DOHH2 (cell line): Measurements from ENCODE around the gene OSR1.

ENCODE experiments used
- H3F3A ChIP-seq: fragments of 200-600 bp; sonication (generic), shearing (Covaris generic); 2 replicates; pipeline ENCODE4 v1.6.0; 2016; ENCODE audit warnings: antibody characterized with exemption, mild to moderate bottlenecking; ENCODE audit not compliant: control insufficient read depth, insufficient read depth
- H3K27ac ChIP-seq: fragments of 200-600 bp; sonication (generic); 2 replicates; pipeline ENCODE4 v1.5.1; 2014; ENCODE audit warnings: low read depth, mild to moderate bottlenecking, low read length, moderate library complexity
- H3K27me3 ChIP-seq: fragments of 200-600 bp; sonication (generic); 2 replicates; pipeline ENCODE4 v1.6.1; 2014; ENCODE audit warnings: mild to moderate bottlenecking, low read length, mixed read lengths; ENCODE audit not compliant: control insufficient read depth
- H3K36me3 ChIP-seq: fragments of 200-600 bp; sonication (generic); 2 replicates; pipeline ENCODE4 v1.6.1; 2014; ENCODE audit warnings: mild to moderate bottlenecking, low read length, moderate library complexity, mixed read lengths; ENCODE audit not compliant: control insufficient read depth
- H3K4me1 ChIP-seq: fragments of 200-600 bp; sonication (generic); 2 replicates; pipeline ENCODE4 v1.6.1; 2014; ENCODE audit warnings: mild to moderate bottlenecking, low read length, mixed read lengths; ENCODE audit not compliant: control insufficient read depth
- H3K4me2 ChIP-seq: fragments of 200-600 bp; sonication (generic); 2 replicates; pipeline ENCODE4 v1.6.0; 2014; ENCODE audit warnings: mild to moderate bottlenecking, low read length, moderate library complexity
- H3K4me3 ChIP-seq: fragments of 200-600 bp; sonication (generic); 2 replicates; pipeline ENCODE4 v1.5.1; 2014; ENCODE audit warnings: mild to moderate bottlenecking, low read length, mixed read lengths
- H3K79me2 ChIP-seq: fragments of 200-600 bp; sonication (generic); 2 replicates; pipeline ENCODE4 v1.6.1; 2014; ENCODE audit warnings: mild to moderate bottlenecking, low read length, mixed read lengths; ENCODE audit not compliant: control insufficient read depth
- H3K9me2 ChIP-seq: fragments of 200-600 bp; sonication (generic); replicated peaks from 2 replicates; pipeline ENCODE4 v1.6.1; 2014; ENCODE audit warnings: mild to moderate bottlenecking, low read length, mixed read lengths; ENCODE audit not compliant: control insufficient read depth
- H3K9me3 ChIP-seq: fragments of 200-600 bp; sonication (generic); 2 replicates; pipeline ENCODE4 v1.6.1; 2014; ENCODE audit warnings: antibody characterized with exemption, low read length, mixed read lengths; ENCODE audit not compliant: control insufficient read depth, insufficient read depth
- H4K20me1 ChIP-seq: fragments of 200-600 bp; sonication (generic); 2 replicates; pipeline ENCODE4 v1.6.0; 2014; ENCODE audit warnings: low read depth, mild to moderate bottlenecking, antibody characterized with exemption, low read length, moderate library complexity; ENCODE audit not compliant: control insufficient read depth, insufficient read depth
- CTCF ChIP-seq: fragments of 200-600 bp; sonication (generic); IDR thresholded peaks from one replicate; pipeline ENCODE4 v1.5.1; 2014; ENCODE audit warnings: antibody characterized with exemption, mild to moderate bottlenecking, low read depth, low read length; ENCODE audit not compliant: poor library complexity, severe bottlenecking
- EZH2phosphoT487 ChIP-seq: fragments of 200-600 bp; sonication (generic); IDR thresholded peaks from 2 replicates; pipeline ENCODE4 v1.6.1; 2017; ENCODE audit warnings: borderline replicate concordance, mild to moderate bottlenecking, antibody characterized with exemption, low read length, moderate library complexity, mixed read lengths

Gene OSR1

GRCh38 chr2:19337202-19337601, 21.2 kb downstream of the OSR1 start:
- no peaks in the 10 kb centered on the region for H3K36me3 ChIP-seq
- no peak overlapping the region for H3K4me2 ChIP-seq
- no peak overlapping the region for H3K4me3 ChIP-seq
- TF ChIP-seq CTCF (no peak), EZH2phosphoT487 (no peak)
- no peaks in the 10 kb centered on the region for H3K9me3 ChIP-seq
- no peaks in the 10 kb centered on the region for H3K79me2 ChIP-seq
- H3K4me1 ChIP-seq = no peaks in the 10 kb centered on the region
- H4K20me1 ChIP-seq = no peaks in the 10 kb centered on the region
- H3K27ac ChIP-seq = no peak overlapping the region
- no peaks in the 10 kb centered on the region for H3K9me2 ChIP-seq
- H3K27me3 ChIP-seq = no peaks in the 10 kb centered on the region
- H3F3A ChIP-seq = no peaks in the 10 kb centered on the region

GRCh38 chr2:19336781-19337180, 21.6 kb downstream of the OSR1 start:
- Histone ChIP-seq H3K9me3 (no peaks in the 10 kb centered on the region), H3K4me2 (no peak overlapping the region), H3K27ac (no peak overlapping the region), H3K9me2 (no peaks in the 10 kb centered on the region), H4K20me1 (no peaks in the 10 kb centered on the region), H3K4me1 (no peaks in the 10 kb centered on the region), H3K79me2 (no peaks in the 10 kb centered on the region), H3F3A (no peaks in the 10 kb centered on the region), H3K27me3 (no peaks in the 10 kb centered on the region), H3K36me3 (no peaks in the 10 kb centered on the region), H3K4me3 (no peak overlapping the region)
- no peak for TF ChIP-seq EZH2phosphoT487

GRCh38 chr2:19332503-19332902, 25.9 kb downstream of the OSR1 start:
- Histone ChIP-seq H3F3A (no peaks in the 10 kb centered on the region), H3K9me3 (no peaks in the 10 kb centered on the region), H3K4me2 (no peak overlapping the region), H3K27ac (no peak overlapping the region), H3K79me2 (no peaks in the 10 kb centered on the region), H3K36me3 (no peaks in the 10 kb centered on the region), H3K4me3 (no peak overlapping the region), H3K9me2 (no peaks in the 10 kb centered on the region), H4K20me1 (no peaks in the 10 kb centered on the region), H3K27me3 (no peaks in the 10 kb centered on the region), H3K4me1 (no peaks in the 10 kb centered on the region)
- TF ChIP-seq CTCF (no peak), EZH2phosphoT487 (no peak)

GRCh38 chr2:19331450-19331849, 27.0 kb downstream of the OSR1 start:
- no peaks in the 10 kb centered on the region for H3K9me3 ChIP-seq
- no peaks in the 10 kb centered on the region; the same call in 1 of the 2 replicates for H3K27me3 ChIP-seq
- no peak overlapping the region for H3K4me2 ChIP-seq
- no peaks in the 10 kb centered on the region for H3K9me2 ChIP-seq
- no peaks in the 10 kb centered on the region for H3F3A ChIP-seq
- no peaks in the 10 kb centered on the region for H4K20me1 ChIP-seq
- no peak overlapping the region for H3K4me3 ChIP-seq
- H3K79me2 ChIP-seq = no peaks in the 10 kb centered on the region
- no peaks in the 10 kb centered on the region for H3K4me1 ChIP-seq
- H3K27ac ChIP-seq = no peak overlapping the region
- no peak for TF ChIP-seq EZH2phosphoT487
- no peak for TF ChIP-seq CTCF
- H3K36me3 ChIP-seq = no peaks in the 10 kb centered on the region
